GM12878 (cell line): ENCODE measurements around the gene LYPD8. TPM values are rescaled to one million over a fixed set of nuclear protein-coding genes. Genes with fewer than 3 reads are reported as not detected.

ENCODE experiments used
- ATAC-seq: fragments of 200-7000 bp; cut with Tn5 transposase; 3 replicates; pipeline ENCODE4 v1.9.1; 2020; ENCODE audit warnings: mild to moderate bottlenecking, moderate library complexity
- BruUV-seq: library from RNA; stranded (reverse); fragments of 400-500 nt; replicated peaks from 2 replicates; lab custom pipeline; 2021; lab: Mats Ljungman, UMichigan
- CTCF ChIA-PET: fragments of 300-600 bp; sonication (Branson Sonifier 250); formaldehyde crosslinking; extraction: SDS; loops from one replicate; lab custom pipeline; 2021; ENCODE audit warnings: inconsistent platforms; lab: Yijun Ruan, JAX
- POLR2A ChIA-PET: fragments of 350-600 bp; formaldehyde crosslinking; extraction: SDS; loops from one replicate; lab custom pipeline; 2021; ENCODE audit warnings: inconsistent platforms; lab: Charles Lee
- RAD21 ChIA-PET: fragments of 300-600 bp; sonication (Branson Sonifier 250); formaldehyde crosslinking; loops from one replicate; lab custom pipeline; 2023; ENCODE audit warnings: antibody characterized with exemption; ENCODE audit not compliant: unreplicated experiment; lab: Charles Lee
- SMC1A ChIA-PET: fragments of 300-600 bp; sonication (Branson Sonifier 250); formaldehyde crosslinking; loops from one replicate; lab custom pipeline; 2023; ENCODE audit not compliant: unreplicated experiment, uncharacterized antibody; lab: Charles Lee
- DNase-seq: peaks from one replicate; pipeline ENCODE4 v3.0.0-alpha.2; 2011; ENCODE audit warnings: low read depth, low spot score
- FAIRE-seq: peaks from 3 replicates; lab custom pipeline; 2011; peaks lifted over from hg19 to GRCh38; lab: Jason Lieb, UNC
- H2AFZ ChIP-seq: 2 replicates; pipeline ENCODE4 v1.6.0; 2011; ENCODE audit warnings: low read depth, low read length, control low read depth; ENCODE audit not compliant: control insufficient read depth
- H3K27ac ChIP-seq: 2 replicates; pipeline ENCODE4 v1.5.1; 2011; ENCODE audit warnings: control low read depth; ENCODE audit not compliant: control insufficient read depth, insufficient read depth
- H3K27me3 ChIP-seq, 2 experiments: replicated peaks in 1 of 2; 2 replicates each; pipeline versions ENCODE4 v1.6.0 to v1.6.1; 2011; ENCODE audit warnings: low read length in 1 of 2; ENCODE audit not compliant: control insufficient read depth in 2 of 2, insufficient read depth in 2 of 2
- H3K36me3 ChIP-seq, 2 experiments: 2 replicates each; pipeline ENCODE4 v1.5.1; 2011; ENCODE audit warnings: low read length in 1 of 2; ENCODE audit not compliant: control insufficient read depth in 2 of 2, insufficient read depth in 2 of 2
- H3K4me1 ChIP-seq: 2 replicates; pipeline ENCODE4 v1.6.1; 2011; ENCODE audit warnings: mild to moderate bottlenecking, low read length, moderate library complexity, mixed read lengths; ENCODE audit not compliant: control insufficient read depth, insufficient read depth
- H3K4me2 ChIP-seq: 2 replicates; pipeline ENCODE4 v1.6.0; 2011; ENCODE audit warnings: control low read depth; ENCODE audit not compliant: control insufficient read depth, insufficient read depth
- H3K4me3 ChIP-seq: fragments of 200-600 bp; sonication (generic); 2 replicates; pipeline ENCODE4 v1.5.1; 2016
- H3K79me2 ChIP-seq: 2 replicates; pipeline ENCODE4 v1.6.0; 2011; ENCODE audit warnings: low read length; ENCODE audit not compliant: control insufficient read depth, insufficient read depth
- H3K9ac ChIP-seq: 2 replicates; pipeline ENCODE4 v1.8.0; 2011; ENCODE audit warnings: low read length, control low read depth, mixed read lengths; ENCODE audit not compliant: control insufficient read depth, insufficient read depth
- H3K9me3 ChIP-seq: replicated peaks from 3 replicates; pipeline ENCODE4 v1.5.1; 2011; ENCODE audit warnings: mild to moderate bottlenecking, low read length; ENCODE audit not compliant: control insufficient read depth, insufficient read depth
- H4K20me1 ChIP-seq: 2 replicates; pipeline ENCODE4 v1.6.0; 2011; ENCODE audit not compliant: control insufficient read depth, insufficient read depth
- CEBPZ ChIP-seq: fragments of 150-350 bp; IDR thresholded peaks from 2 replicates; pipeline ENCODE4 v1.6.1; 2016; ENCODE audit warnings: low read depth, low read length
- CREB1 ChIP-seq: IDR thresholded peaks from 2 replicates; pipeline ENCODE4 v1.6.1; 2012; ENCODE audit warnings: low read depth, mild to moderate bottlenecking, inconsistent platforms
- EZH2 ChIP-seq: IDR thresholded peaks from 2 replicates; pipeline ENCODE4 v1.6.1; 2012; ENCODE audit warnings: low read depth, mild to moderate bottlenecking, control low read depth, inconsistent platforms, low read length, borderline replicate concordance; ENCODE audit not compliant: control insufficient read depth
- HDGF ChIP-seq: fragments of 450-650 bp; IDR thresholded peaks from 2 replicates; pipeline ENCODE4 v1.6.1; 2016; ENCODE audit warnings: antibody characterized with exemption
- IRF5 ChIP-seq: fragments of 450-650 bp; IDR thresholded peaks from 2 replicates; pipeline ENCODE4 v1.6.1; 2017; ENCODE audit warnings: borderline replicate concordance
- MAX ChIP-seq: IDR thresholded peaks from 2 replicates; pipeline ENCODE4 v1.6.1; 2012; ENCODE audit warnings: low read depth, low read length, improper control_type of control experiment
- MEF2A ChIP-seq: IDR thresholded peaks from 2 replicates; pipeline ENCODE4 v1.6.1; 2011; ENCODE audit warnings: low read depth, mild to moderate bottlenecking, low read length, moderate library complexity; ENCODE audit not compliant: insufficient read depth
- NFYA ChIP-seq: IDR thresholded peaks from 2 replicates; pipeline ENCODE4 v1.6.1; 2011; ENCODE audit warnings: low read depth, mild to moderate bottlenecking, low read length, improper control_type of control experiment, borderline replicate concordance
- PAX5 ChIP-seq: IDR thresholded peaks from 2 replicates; pipeline ENCODE4 v1.6.1; 2011; ENCODE audit warnings: low read depth, low read length, borderline replicate concordance
- SREBF2 ChIP-seq: IDR thresholded peaks from 2 replicates; pipeline ENCODE4 v1.6.1; 2012; ENCODE audit warnings: mild to moderate bottlenecking, low read length
- YY1 ChIP-seq: IDR thresholded peaks from 2 replicates; pipeline ENCODE4 v1.6.1; 2011; ENCODE audit warnings: low read depth, mild to moderate bottlenecking, low read length
- ZBTB11 ChIP-seq: fragments of 450-650 bp; formaldehyde crosslinking; IDR thresholded peaks from 2 replicates; pipeline ENCODE4 v1.5.0; 2022; ENCODE audit warnings: mild to moderate bottlenecking, missing genetic modification characterization
- WGBS: methylation state at CpG from one replicate; pipeline ENCODE4 v1.1.6; 2016; ENCODE audit warnings: low lambda C conversion rate; ENCODE audit not compliant: insufficient replicate concordance, insufficient coverage; ENCODE audit errors: missing lambda C conversion rate; 5-methylcytosine and 5-hydroxymethylcytosine counted together
- in situ Hi-C: fragments of 300-500 bp; cut with MboI; formaldehyde crosslinking; loops from 9 replicates; pipeline ENCODE4 v1.14.3; 2018; ENCODE audit warnings: mixed read lengths
- intact Hi-C: fragments of 100-400 bp; cut with micrococcal nuclease; formaldehyde crosslinking; loops from one replicate; pipeline ENCODE4 v1.14.2; 2022; ENCODE audit not compliant: unreplicated experiment
- polyA plus RNA-seq, 11 experiments: library from polyadenylated mRNA; depleted of rRNA in 4 of 11; unstranded in 6 of 11; stranded (reverse) in 5 of 11; fragments of >200 nt; fragmentation: Nextera tagmentation in 4 of 11; fragmentation: Illumina TruSeq in 1 of 11; extraction: Ambion mirVana in 4 of 11; extraction: Trizol in 1 of 11; gene quantifications; 1 replicate in 1 of 11; 2 replicates in 10 of 11; pipeline versions ENCODE4 v1.2.1 to v1.2.3, GENCODE V29; 2011 to 2016; ENCODE audit warnings: inconsistent platforms in 2 of 11, missing spikeins in 2 of 11, low read depth in 1 of 11
- total RNA-seq, 4 experiments: library from RNA; depleted of rRNA in 3 of 4; stranded (reverse); fragments of >200 nt in 3 of 4; fragmentation: Illumina TruSeq in 1 of 4; extraction: Trizol in 1 of 4; gene quantifications; 2 replicates each; pipeline versions ENCODE4 v1.2.1 to v1.2.3, GENCODE V29; 2013 to 2021

The LYPD8 gene
- total and polyA plus RNA-seq, 10 of the 15 experiments (the other 5 are each of a cell fraction or from before 2014, with no cell fraction given): 0.13 to 0.40 (median 0.18) TPM; not detected in 7

- no peak for TF ChIP-seq SREBF2
- no peak for TF ChIP-seq CREB1
- TF ChIP-seq MEF2A: no peak
- no peak for TF ChIP-seq EZH2
- no peak for TF ChIP-seq PAX5
- TF ChIP-seq NFYA: no peak
- TF ChIP-seq CEBPZ: no peak
These were observed 35.5 kb upstream of the LYPD8 start (continued) for GRCh38 chr1:248791010-248791409.

GRCh38 chr1:248790456-248790855 is 34.9 kb upstream of the LYPD8 start:
- H3K27me3 ChIP-seq: no peaks in the 10 kb centered on the region
- CTCF ChIA-PET: interaction anchor here (0.6 to 1.0 kb wide), 2 partner anchors 15 to 54 kb away, joined by 3 to 8 read pairs; no protein-coding TSS in a partner anchor
- SMC1A ChIA-PET: interaction anchor here (0.6 to 7.2 kb wide), 3 partner anchors 10 to 96 kb away, joined by 3 to 89 read pairs (median 4); no protein-coding TSS in a partner anchor
- no peaks in the 10 kb centered on the region for H3K36me3 ChIP-seq
- no peaks in the 10 kb centered on the region for H4K20me1 ChIP-seq
- no peak overlapping the region for H3K4me2 ChIP-seq
- FAIRE-seq (no peak), ATAC-seq (no peak), DNase-seq (no peak)
- no TSS peak for BruUV-seq
- RAD21 ChIA-PET: interaction anchor here (1.4 kb wide), 1 partner anchor 10 kb away, joined by 3 read pairs; no protein-coding TSS in a partner anchor
- in situ Hi-C loops (no loop called here), intact Hi-C loops (loop anchor here (5.0 kb wide), 2 partner anchors 33 to 363 kb away; partner anchors contain the start of gene LYPD8)
- POLR2A ChIA-PET: interaction anchor here (0.6 to 1.7 kb wide), 3 partner anchors 10 to 100 kb away, joined by 3 to 5 read pairs (median 4); no protein-coding TSS in a partner anchor
- no peaks in the 10 kb centered on the region for H3K79me2 ChIP-seq
- no peak overlapping the region for H3K4me3 ChIP-seq
- no peak overlapping the region for H2AFZ ChIP-seq
- H3K4me1 ChIP-seq: peaks cover 18% of the 10 kb centered on the region
- no peak overlapping the region for H3K9ac ChIP-seq
- 72% methylated on average over 5 of the region's 5 CpGs for WGBS
- H3K27ac ChIP-seq: no peak overlapping the region
- H3K9me3 ChIP-seq: peaks cover under 1% of the 10 kb centered on the region; the same call in 2 of the 3 replicates
- TF ChIP-seq ZBTB11 (CRISPR knock-in tag): no peak
- no peak for TF ChIP-seq MAX
- no peak for TF ChIP-seq HDGF
- TF ChIP-seq IRF5: no peak
- TF ChIP-seq YY1: no peak
